A549 (cell line): ENCODE measurements around the gene OXNAD1. TPM values are rescaled to one million over a fixed set of nuclear protein-coding genes. Genes with fewer than 3 reads are reported as not detected.

Experiments used
- ATAC-seq, 2 experiments: fragments of 200-7000 bp in 1 of 2; fragments of >200 bp in 1 of 2; cut with Nextera tagmentation in 1 of 2; cut with Tn5 transposase in 1 of 2; 3 replicates each; pipeline versions ENCODE4 v1.8.0 to v1.9.1; 2018 to 2020; ENCODE audit warnings: mild to moderate bottlenecking in 1 of 2, moderate library complexity in 1 of 2
- CTCF ChIA-PET: fragments of 300-600 bp; sonication (Branson Sonifier 250); formaldehyde crosslinking; extraction: SDS; loops from one replicate; lab custom pipeline; 2021; ENCODE audit warnings: antibody characterized with exemption, inconsistent platforms; lab: Yijun Ruan, JAX
- POLR2A ChIA-PET: fragments of 350-600 bp; formaldehyde crosslinking; extraction: SDS; loops from one replicate; lab custom pipeline; 2021; ENCODE audit warnings: antibody characterized with exemption, inconsistent platforms; lab: Yijun Ruan, JAX
- DNase-seq, 2 experiments: peaks; one replicate each; pipeline versions ENCODE4 v3.0.0 to v3.0.0-alpha.2; 2011 to 2016; ENCODE audit warnings: low read depth in 1 of 2, low spot score in 1 of 2
- FAIRE-seq: peaks from 2 replicates; lab custom pipeline; 2011; peaks lifted over from hg19 to GRCh38; lab: Jason Lieb, UNC
- H3K27ac ChIP-seq, 2 experiments: fragments of >200 bp; sonication (Bioruptor Twin); formaldehyde crosslinking; 3 replicates each; pipeline ENCODE4 v1.5.1; 2016 to 2017
- H3K4me1 ChIP-seq: fragments of >200 bp; sonication (Bioruptor Twin); formaldehyde crosslinking; 3 replicates; pipeline ENCODE4 v1.6.1; 2016
- H3K4me2 ChIP-seq: fragments of >200 bp; sonication (Bioruptor Twin); formaldehyde crosslinking; 3 replicates; pipeline ENCODE4 v1.6.1; 2016
- H3K4me3 ChIP-seq: fragments of >200 bp; sonication (Bioruptor Twin); formaldehyde crosslinking; 3 replicates; pipeline ENCODE4 v1.5.1; 2016
- H3K9me3 ChIP-seq: fragments of >200 bp; sonication (Bioruptor Twin); formaldehyde crosslinking; 3 replicates; pipeline ENCODE4 v1.6.1; 2016
- EHF ChIP-seq: fragments of 250-450 bp; sonication (Bioruptor Pico); IDR thresholded peaks from 2 replicates; pipeline ENCODE4 v1.5.0; 2020; ENCODE audit warnings: mild to moderate bottlenecking
- FOXS1 ChIP-seq: fragments of 250-450 bp; sonication (Bioruptor Pico); IDR thresholded peaks from 2 replicates; pipeline ENCODE4 v1.5.0; 2020; ENCODE audit warnings: mild to moderate bottlenecking, moderate library complexity
- HOXB13 ChIP-seq: fragments of 250-450 bp; sonication (Bioruptor Pico); IDR thresholded peaks from 2 replicates; pipeline ENCODE4 v1.5.0; 2020; ENCODE audit warnings: low read depth, mild to moderate bottlenecking, moderate library complexity
- HOXB5 ChIP-seq: fragments of 250-450 bp; sonication (Bioruptor Pico); IDR thresholded peaks from 2 replicates; pipeline ENCODE4 v1.5.0; 2020; ENCODE audit warnings: mild to moderate bottlenecking, moderate library complexity
- RAD21 ChIP-seq, 2 experiments: fragments of >200 bp in 1 of 2; sonication (Bioruptor Twin) in 1 of 2; formaldehyde crosslinking in 1 of 2; IDR thresholded peaks in 1 of 2; conservative IDR thresholded peaks in 1 of 2; 2 replicates in 1 of 2; 3 replicates in 1 of 2; pipeline ENCODE4 v1.6.1; 2012 to 2018; ENCODE audit warnings: inconsistent platforms in 1 of 2
- RCOR1 ChIP-seq: fragments of 150-350 bp; IDR thresholded peaks from 2 replicates; pipeline ENCODE4 v1.6.1; 2014; ENCODE audit warnings: antibody characterized with exemption, low read length, low read depth
- SMC3 ChIP-seq: fragments of >200 bp; sonication (Bioruptor Twin); formaldehyde crosslinking; IDR thresholded peaks from 3 replicates; pipeline ENCODE4 v1.6.1; 2018; ENCODE audit warnings: inconsistent platforms
- ZSCAN20 ChIP-seq: fragments of 250-450 bp; sonication (Bioruptor Pico); IDR thresholded peaks from 2 replicates; pipeline ENCODE4 v1.8.0; 2022; ENCODE audit warnings: mild to moderate bottlenecking, moderate library complexity
- WGBS: methylation state at CpG from one replicate; pipeline ENCODE4 v1.1.6; 2017; ENCODE audit errors: missing lambda C conversion rate; 5-methylcytosine and 5-hydroxymethylcytosine counted together
- polyA plus RNA-seq, 4 experiments: library from polyadenylated mRNA; depleted of rRNA in 3 of 4; stranded (reverse); fragments of >200 nt; fragmentation: RNase III in 1 of 4; extraction: RNeasy Plus Mini Kit Qiagen cat#74134 plus additional on column Dnase treatment in 1 of 4; gene quantifications; 2 replicates in 3 of 4; 3 replicates in 1 of 4; pipeline ENCODE4 v1.2.3, GENCODE V29; 2011 to 2017
- TF ChIP-seq, protein P1 (sequence below): IDR thresholded peaks from 2 replicates; pipeline ENCODE4 v1.6.1; 2012
- TF ChIP-seq, protein P2 (sequence below): fragments of 250-450 bp; sonication (Bioruptor Pico); IDR thresholded peaks from 2 replicates; pipeline ENCODE4 v1.5.0; 2020; ENCODE audit warnings: low read depth, mild to moderate bottlenecking, moderate library complexity
- TF ChIP-seq, protein P3 (sequence below): fragments of 450-650 bp; IDR thresholded peaks from 2 replicates; pipeline ENCODE4 v1.6.1; 2014; ENCODE audit warnings: antibody characterized with exemption
- TF ChIP-seq, protein P4 (sequence below): fragments of 250-450 bp; sonication (Bioruptor Pico); IDR thresholded peaks from 2 replicates; pipeline ENCODE4 v1.5.0; 2021; ENCODE audit warnings: mild to moderate bottlenecking, moderate library complexity, borderline replicate concordance

The OXNAD1 gene
- polyA plus RNA-seq, 2 of the 4 experiments (the other 2 are of a cell fraction): 8.8 to 25.9 TPM

DNA sequence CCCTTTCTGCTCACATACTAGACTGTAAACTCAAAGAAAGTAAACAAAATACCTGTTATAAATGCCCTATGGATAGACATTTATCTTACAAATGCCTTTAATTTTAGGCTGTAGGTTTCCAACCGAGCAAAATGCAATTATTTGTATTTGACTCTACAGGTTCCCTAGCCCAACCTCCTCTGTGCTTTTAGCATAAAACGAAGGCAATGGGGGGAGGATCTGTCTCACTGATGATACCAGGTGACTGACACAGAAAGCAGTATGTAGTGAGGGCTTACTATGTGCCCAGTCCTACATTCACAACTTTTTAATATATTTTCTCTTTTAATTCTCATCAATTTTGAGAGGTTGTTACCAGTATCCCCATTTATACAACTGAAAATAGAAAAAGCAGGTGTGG is 87.4 kb downstream of the OXNAD1 start:
- H3K4me1 ChIP-seq: peaks cover 9% of the 10 kb centered on the region; the same call in 1 of the 3 replicates
- H3K9me3 ChIP-seq: no peaks in the 10 kb centered on the region
- POLR2A ChIA-PET: no interaction called here
- H3K27ac ChIP-seq: no peak overlapping the region
- CTCF ChIA-PET: interaction anchor here (0.5 kb wide), 1 partner anchor 68 kb away, joined by 3 read pairs; no protein-coding TSS in a partner anchor
- H3K4me3 ChIP-seq: no peak overlapping the region
- 57% methylated on average over 2 of the region's 2 CpGs for WGBS
- DNase-seq (no peak), ATAC-seq (no peak), FAIRE-seq (no peak)
- no peak overlapping the region for H3K4me2 ChIP-seq
- TF ChIP-seq RAD21 (conservative IDR thresholded peaks at IDR 0.05 in 1 of 2, IDR thresholded peaks at IDR 0.05 in 1 of 2) (no peak), HOXB13 (CRISPR knock-in tag) (no peak), EHF (CRISPR knock-in tag) (no peak), RCOR1 (no peak), FOXS1 (CRISPR knock-in tag) (no peak)
- TF ChIP-seq, protein P1, sequence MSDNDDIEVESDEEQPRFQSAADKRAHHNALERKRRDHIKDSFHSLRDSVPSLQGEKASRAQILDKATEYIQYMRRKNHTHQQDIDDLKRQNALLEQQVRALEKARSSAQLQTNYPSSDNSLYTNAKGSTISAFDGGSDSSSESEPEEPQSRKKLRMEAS: no peak
- TF ChIP-seq, protein P2, sequence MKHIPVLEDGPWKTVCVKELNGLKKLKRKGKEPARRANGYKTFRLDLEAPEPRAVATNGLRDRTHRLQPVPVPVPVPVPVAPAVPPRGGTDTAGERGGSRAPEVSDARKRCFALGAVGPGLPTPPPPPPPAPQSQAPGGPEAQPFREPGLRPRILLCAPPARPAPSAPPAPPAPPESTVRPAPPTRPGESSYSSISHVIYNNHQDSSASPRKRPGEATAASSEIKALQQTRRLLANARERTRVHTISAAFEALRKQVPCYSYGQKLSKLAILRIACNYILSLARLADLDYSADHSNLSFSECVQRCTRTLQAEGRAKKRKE (CRISPR knock-in tag): no peak
- TF ChIP-seq, protein P3, sequence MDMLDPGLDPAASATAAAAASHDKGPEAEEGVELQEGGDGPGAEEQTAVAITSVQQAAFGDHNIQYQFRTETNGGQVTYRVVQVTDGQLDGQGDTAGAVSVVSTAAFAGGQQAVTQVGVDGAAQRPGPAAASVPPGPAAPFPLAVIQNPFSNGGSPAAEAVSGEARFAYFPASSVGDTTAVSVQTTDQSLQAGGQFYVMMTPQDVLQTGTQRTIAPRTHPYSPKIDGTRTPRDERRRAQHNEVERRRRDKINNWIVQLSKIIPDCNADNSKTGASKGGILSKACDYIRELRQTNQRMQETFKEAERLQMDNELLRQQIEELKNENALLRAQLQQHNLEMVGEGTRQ: no peak
- TF ChIP-seq, all 56 proteins: peak for 0

DNA sequence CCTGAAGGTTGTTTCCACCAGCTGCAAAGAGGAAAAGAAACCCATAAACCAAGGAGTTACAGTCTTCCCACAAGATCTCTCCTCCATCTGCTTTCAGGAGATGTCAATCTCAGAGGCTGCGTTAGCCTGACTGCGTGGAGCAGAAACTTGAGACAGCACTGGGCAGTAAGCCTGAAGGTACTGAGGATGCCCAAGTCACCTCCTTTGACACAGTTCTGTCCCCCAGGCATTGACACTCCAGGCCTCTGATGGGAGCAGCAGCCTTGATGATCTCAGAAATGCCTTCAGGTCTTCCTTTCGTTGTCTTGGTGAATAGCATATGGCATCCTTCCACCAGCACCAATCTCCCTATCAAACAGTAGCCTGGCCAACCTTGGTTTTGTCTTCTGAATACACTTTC is 89.3 kb downstream of the OXNAD1 start:
- Histone ChIP-seq H3K9me3 (no peaks in the 10 kb centered on the region), H3K4me1 (peaks cover 9% of the 10 kb centered on the region; the same call in 1 of the 3 replicates), H3K4me3 (no peak overlapping the region), H3K4me2 (no peak overlapping the region), H3K27ac (no peak overlapping the region)
- TF ChIP-seq HOXB5 (CRISPR knock-in tag) (no peak), ZSCAN20 (CRISPR knock-in tag) (no peak), SMC3 (no peak)
- TF ChIP-seq, protein P4, sequence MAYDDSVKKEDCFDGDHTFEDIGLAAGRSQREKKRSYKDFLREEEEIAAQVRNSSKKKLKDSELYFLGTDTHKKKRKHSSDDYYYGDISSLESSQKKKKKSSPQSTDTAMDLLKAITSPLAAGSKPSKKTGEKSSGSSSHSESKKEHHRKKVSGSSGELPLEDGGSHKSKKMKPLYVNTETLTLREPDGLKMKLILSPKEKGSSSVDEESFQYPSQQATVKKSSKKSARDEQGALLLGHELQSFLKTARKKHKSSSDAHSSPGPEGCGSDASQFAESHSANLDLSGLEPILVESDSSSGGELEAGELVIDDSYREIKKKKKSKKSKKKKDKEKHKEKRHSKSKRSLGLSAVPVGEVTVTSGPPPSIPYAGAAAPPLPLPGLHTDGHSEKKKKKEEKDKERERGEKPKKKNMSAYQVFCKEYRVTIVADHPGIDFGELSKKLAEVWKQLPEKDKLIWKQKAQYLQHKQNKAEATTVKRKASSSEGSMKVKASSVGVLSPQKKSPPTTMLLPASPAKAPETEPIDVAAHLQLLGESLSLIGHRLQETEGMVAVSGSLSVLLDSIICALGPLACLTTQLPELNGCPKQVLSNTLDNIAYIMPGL (CRISPR knock-in tag): no peak
- WGBS: 88% methylated on average over 3 of the region's 3 CpGs
- ChIA-PET CTCF (no interaction called here), POLR2A (no interaction called here)
- FAIRE-seq (no peak), ATAC-seq (no peak), DNase-seq (no peak)

Other genes with a start within 250 kb of the OXNAD1 start
- gene GALNT15, start 90.5 kb upstream of the OXNAD1 start, polyA plus RNA-seq (2011; rRNA removed): 0.04 and 0.08 TPM in 2 replicates
- gene GALNT15, start 90.5 kb upstream of the OXNAD1 start, polyA plus RNA-seq (2017; fragmentation: RNase III; extraction: RNeasy Plus Mini Kit Qiagen cat#74134 plus additional on column Dnase treatment): not detected in 3 replicates
- gene DPH3, start 269 bp upstream of the OXNAD1 start, polyA plus RNA-seq (2011; rRNA removed): 34.7 and 37.5 TPM in 2 replicates
- 20.3 to 21.8 TPM (median 20.5 TPM) in 3 replicates for gene DPH3, start 269 bp upstream of the OXNAD1 start, polyA plus RNA-seq (2017; fragmentation: RNase III; extraction: RNeasy Plus Mini Kit Qiagen cat#74134 plus additional on column Dnase treatment)
- 1.6 and 1.8 TPM in 2 replicates for gene RFTN1, start 248.5 kb downstream of the OXNAD1 start, polyA plus RNA-seq (2011; rRNA removed)
- 3.7 to 4.7 TPM (median 4.5 TPM) in 3 replicates for gene RFTN1, start 248.5 kb downstream of the OXNAD1 start, polyA plus RNA-seq (2017; fragmentation: RNase III; extraction: RNeasy Plus Mini Kit Qiagen cat#74134 plus additional on column Dnase treatment)